ENCODE measurements around the gene LYSMD2. TPM values are rescaled to one million over a fixed set of nuclear protein-coding genes. Genes with fewer than 3 reads are reported as not detected.

The LYSMD2 gene
- total RNA-seq, 2 experiments from 2014 or later = 17.4 TPM

DNA sequence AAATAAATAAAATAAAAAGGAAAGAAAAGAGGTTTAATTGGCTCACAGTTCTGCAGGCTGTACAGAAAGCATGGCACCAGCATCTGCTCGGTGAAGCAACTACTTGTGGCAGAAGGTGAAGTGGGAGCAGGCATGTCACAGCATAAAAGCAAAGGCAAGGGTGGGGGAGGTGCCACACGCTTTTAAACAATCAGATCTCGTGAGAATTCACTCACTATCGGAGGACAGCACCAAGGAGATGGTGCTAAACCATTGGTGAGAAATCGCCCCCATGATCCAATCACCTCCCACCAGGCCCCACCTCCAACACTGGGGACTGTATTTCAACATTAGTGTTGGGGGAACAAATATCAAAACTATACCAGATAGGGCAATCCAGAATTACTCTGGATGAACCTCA is 40.9 kb downstream of the LYSMD2 start:
- intact Hi-C loops (cut with DNase I, micrococcal nuclease) = no loop called here
- Histone ChIP-seq H3K4me1 (ENCODE audit: insufficient read depth, low read length) (no peaks in the 10 kb centered on the region), H3K4me3 (ENCODE audit: low read length) (no peak overlapping the region), H3K27me3 (ENCODE audit: control insufficient read depth in 1 of 2, insufficient read depth in 2 of 2, low read length in 2 of 2) (peaks cover 5 to 10% of the 10 kb centered on the region in 2 experiments), H3K27ac (ENCODE audit: low read depth in 1 of 2, low read length in 2 of 2) (no peak overlapping the region), H3K9me3 (ENCODE audit: control insufficient read depth in 1 of 2, insufficient read depth in 1 of 2, low read length in 2 of 2) (no peaks in the 10 kb centered on the region), H3K36me3 (ENCODE audit: insufficient read depth, low read length) (no peaks in the 10 kb centered on the region)
- TF ChIP-seq, protein P1, sequence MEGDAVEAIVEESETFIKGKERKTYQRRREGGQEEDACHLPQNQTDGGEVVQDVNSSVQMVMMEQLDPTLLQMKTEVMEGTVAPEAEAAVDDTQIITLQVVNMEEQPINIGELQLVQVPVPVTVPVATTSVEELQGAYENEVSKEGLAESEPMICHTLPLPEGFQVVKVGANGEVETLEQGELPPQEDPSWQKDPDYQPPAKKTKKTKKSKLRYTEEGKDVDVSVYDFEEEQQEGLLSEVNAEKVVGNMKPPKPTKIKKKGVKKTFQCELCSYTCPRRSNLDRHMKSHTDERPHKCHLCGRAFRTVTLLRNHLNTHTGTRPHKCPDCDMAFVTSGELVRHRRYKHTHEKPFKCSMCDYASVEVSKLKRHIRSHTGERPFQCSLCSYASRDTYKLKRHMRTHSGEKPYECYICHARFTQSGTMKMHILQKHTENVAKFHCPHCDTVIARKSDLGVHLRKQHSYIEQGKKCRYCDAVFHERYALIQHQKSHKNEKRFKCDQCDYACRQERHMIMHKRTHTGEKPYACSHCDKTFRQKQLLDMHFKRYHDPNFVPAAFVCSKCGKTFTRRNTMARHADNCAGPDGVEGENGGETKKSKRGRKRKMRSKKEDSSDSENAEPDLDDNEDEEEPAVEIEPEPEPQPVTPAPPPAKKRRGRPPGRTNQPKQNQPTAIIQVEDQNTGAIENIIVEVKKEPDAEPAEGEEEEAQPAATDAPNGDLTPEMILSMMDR (IDR thresholded peaks at IDR 0.05) = no peak
- no peak for DNase-seq
- Mint-ChIP-seq H3K27me3 (peaks cover 20% of the 10 kb centered on the region), H3K9me3 (no peaks in the 10 kb centered on the region), H3K36me3 (ENCODE audit: low read depth) (no peaks in the 10 kb centered on the region), H3K4me3 (no peak overlapping the region), H3K4me1 (ENCODE audit: low read depth) (peaks cover 6% of the 10 kb centered on the region), H3K27ac (no peak overlapping the region)
- POLR2A ChIA-PET = no interaction called here
- no peak for ATAC-seq (ENCODE audit: poor library complexity)
- CTCF ChIA-PET = interaction anchor here (1.0 to 1.5 kb wide), 3 partner anchors 11 to 80 kb away, joined by 3 to 8 read pairs (median 3); no protein-coding TSS in a partner anchor

DNA sequence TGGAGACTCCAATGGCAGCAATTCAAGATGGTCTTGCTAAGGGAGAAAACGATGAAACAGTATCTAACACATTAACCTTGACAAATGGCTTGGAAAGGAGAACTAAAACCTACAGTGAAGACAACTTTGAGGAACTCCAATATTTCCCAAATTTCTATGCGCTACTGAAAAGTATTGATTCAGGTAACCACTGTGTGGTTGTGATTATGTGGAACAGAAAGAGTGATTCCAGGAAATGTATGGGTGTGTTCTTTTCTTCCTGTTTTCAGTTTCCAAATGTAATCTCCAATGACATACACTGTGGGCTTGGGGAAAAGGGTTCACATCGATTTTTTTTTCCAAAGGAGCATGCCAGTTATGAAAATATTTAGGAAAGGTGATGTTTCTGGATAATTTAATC is 45.3 kb downstream of the LYSMD2 start:
- no peaks in the 10 kb centered on the region for H3K9me3 ChIP-seq (ENCODE audit: control insufficient read depth in 1 of 2, insufficient read depth in 1 of 2, low read length in 2 of 2)
- TF ChIP-seq, protein P1 (IDR thresholded peaks at IDR 0.05) = no peak
- H3K4me3 ChIP-seq (ENCODE audit: low read length) = no peak overlapping the region
- H3K27ac Mint-ChIP-seq = no peak overlapping the region
- H3K36me3 Mint-ChIP-seq (ENCODE audit: low read depth) = no peaks in the 10 kb centered on the region
- H3K4me3 Mint-ChIP-seq = no peak overlapping the region
- ATAC-seq (ENCODE audit: poor library complexity) (no peak), DNase-seq (peak in 1 of 14 experiments; percentile 2)
- peaks cover 6% of the 10 kb centered on the region for H3K4me1 Mint-ChIP-seq (ENCODE audit: low read depth)
- intact Hi-C loops (cut with DNase I, micrococcal nuclease) = no loop called here
- no peaks in the 10 kb centered on the region for H3K4me1 ChIP-seq (ENCODE audit: insufficient read depth, low read length)
- H3K27me3 ChIP-seq (ENCODE audit: control insufficient read depth in 1 of 2, insufficient read depth in 2 of 2, low read length in 2 of 2) = peaks cover 0 to 8% of the 10 kb centered on the region in 2 experiments
- ChIA-PET POLR2A (no interaction called here), CTCF (interaction anchor here (1.2 kb wide), 1 partner anchor 11 kb away, joined by 3 read pairs; no protein-coding TSS in a partner anchor)
- peaks cover 19% of the 10 kb centered on the region for H3K27me3 Mint-ChIP-seq
- H3K9me3 Mint-ChIP-seq = no peaks in the 10 kb centered on the region
- no peaks in the 10 kb centered on the region for H3K36me3 ChIP-seq (ENCODE audit: insufficient read depth, low read length)
- no peak overlapping the region for H3K27ac ChIP-seq (ENCODE audit: low read depth in 1 of 2, low read length in 2 of 2)

DNA sequence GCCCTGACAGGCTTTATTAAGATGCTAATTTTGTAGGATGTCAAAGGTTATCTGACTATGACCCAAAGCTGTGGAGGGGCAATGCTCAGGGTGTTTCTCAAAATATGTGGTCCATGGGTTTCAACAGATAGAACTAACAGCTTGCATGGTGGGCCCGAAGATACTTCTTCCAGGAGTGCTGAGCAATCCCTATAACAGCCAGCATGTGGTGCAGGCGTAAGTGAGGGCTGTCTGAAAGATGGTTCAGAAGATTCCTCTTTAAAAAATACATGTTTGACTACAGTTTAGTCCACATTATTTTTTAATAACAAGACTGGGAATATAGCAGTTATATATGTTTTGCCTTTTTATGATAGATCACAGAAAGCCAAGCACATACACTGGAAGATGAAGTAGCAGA is 48.6 kb downstream of the LYSMD2 start:
- peaks cover 8 to 18% of the 10 kb centered on the region in 2 experiments for H3K27me3 ChIP-seq (ENCODE audit: control insufficient read depth in 1 of 2, insufficient read depth in 2 of 2, low read length in 2 of 2)
- no peak overlapping the region for H3K4me3 Mint-ChIP-seq
- no peak overlapping the region for H3K27ac Mint-ChIP-seq
- ATAC-seq (ENCODE audit: poor library complexity) = peak; percentile 49
- peak in 3 of 14 experiments; percentile 4 to 31 (median 26) for DNase-seq
- CTCF ChIA-PET = interaction anchor here (0.6 to 1.5 kb wide), 4 partner anchors 39 to 88 kb away, joined by 3 to 5 read pairs (median 4); no protein-coding TSS in a partner anchor
- POLR2A ChIA-PET = interaction anchor here (1.1 kb wide), 1 partner anchor 48 kb away, joined by 3 read pairs; no protein-coding TSS in a partner anchor
- no peaks in the 10 kb centered on the region for H3K4me1 ChIP-seq (ENCODE audit: insufficient read depth, low read length)
- H3K4me3 ChIP-seq (ENCODE audit: low read length) = no peak overlapping the region
- H3K9me3 Mint-ChIP-seq = no peaks in the 10 kb centered on the region
- no peaks in the 10 kb centered on the region for H3K9me3 ChIP-seq (ENCODE audit: control insufficient read depth in 1 of 2, insufficient read depth in 1 of 2, low read length in 2 of 2)
- H3K36me3 Mint-ChIP-seq (ENCODE audit: low read depth) = no peaks in the 10 kb centered on the region
- H3K27me3 Mint-ChIP-seq = peaks cover 41% of the 10 kb centered on the region
- peaks cover 6% of the 10 kb centered on the region for H3K4me1 Mint-ChIP-seq (ENCODE audit: low read depth)
- TF ChIP-seq, protein P1 (IDR thresholded peaks at IDR 0.05) = peak; percentile 13
- no peaks in the 10 kb centered on the region for H3K36me3 ChIP-seq (ENCODE audit: insufficient read depth, low read length)
- intact Hi-C loops (cut with DNase I, micrococcal nuclease) = loop anchor here in 1 of 2 experiments (5.0 kb wide), 1 partner anchor 48 kb away; the partner anchor contains the start of gene LYSMD2
- H3K27ac ChIP-seq (ENCODE audit: low read depth in 1 of 2, low read length in 2 of 2) = no peak overlapping the region

All from CD4-positive, alpha-beta T cell (primary cell).